HG03469 (cell line): ENCODE data around the gene KCNG2.

Experiments
- ATAC-seq: cut with Tn5 transposase; IDR thresholded peaks from one replicate; pipeline ENCODE4 v1.9.1; 2021; ENCODE audit warnings: mild to moderate bottlenecking, moderate library complexity, moderate number of reproducible peaks; ENCODE audit not compliant: unreplicated experiment

KCNG2 gene

GRCh38 chr18:79902075-79902474 lies 104.3 kb downstream of the KCNG2 start:
- ATAC-seq: no peak

- no peak for ATAC-seq
Measured at GRCh38 chr18:79902640-79903039, 104.9 kb downstream of the KCNG2 start.

- ATAC-seq: no peak
Measured at GRCh38 chr18:79903071-79903635, 105.4 kb downstream of the KCNG2 start.

GRCh38 chr18:79903787-79904356 lies 106.1 kb downstream of the KCNG2 start:
- no peak for ATAC-seq

GRCh38 chr18:79904357-79905147 lies 106.8 kb downstream of the KCNG2 start:
- ATAC-seq: no peak

GRCh38 chr18:79905389-79905911 lies 107.7 kb downstream of the KCNG2 start:
- no peak for ATAC-seq

- ATAC-seq: no peak
Measured at GRCh38 chr18:79905993-79906392, 108.3 kb downstream of the KCNG2 start.

- no peak for ATAC-seq
Measured at GRCh38 chr18:79906706-79907105, 109.0 kb downstream of the KCNG2 start.

- no peak for ATAC-seq
Measured at GRCh38 chr18:79910563-79911343, 113.0 kb downstream of the KCNG2 start.

GRCh38 chr18:79911344-79912270 lies 113.9 kb downstream of the KCNG2 start:
- ATAC-seq: no peak

GRCh38 chr18:79912409-79912991 lies 114.8 kb downstream of the KCNG2 start:
- no peak for ATAC-seq

GRCh38 chr18:79912994-79913831 lies 115.5 kb downstream of the KCNG2 start:
- no peak for ATAC-seq

GRCh38 chr18:79914614-79915160 lies 116.9 kb downstream of the KCNG2 start:
- ATAC-seq: no peak

GRCh38 chr18:79915161-79916127 lies 117.7 kb downstream of the KCNG2 start:
- ATAC-seq: no peak

GRCh38 chr18:79916128-79916494 lies 118.4 kb downstream of the KCNG2 start:
- ATAC-seq: no peak

- no peak for ATAC-seq
Measured at GRCh38 chr18:79916546-79917168, 118.9 kb downstream of the KCNG2 start.
